ENCODE measurements around the gene LCK. TPM values are rescaled to one million over a fixed set of nuclear protein-coding genes. Genes with fewer than 3 reads are reported as not detected.

Gene LCK
- polyA plus RNA-seq, 1 of the 3 experiments (the other 2 are of a cell fraction): not detected

DNA sequence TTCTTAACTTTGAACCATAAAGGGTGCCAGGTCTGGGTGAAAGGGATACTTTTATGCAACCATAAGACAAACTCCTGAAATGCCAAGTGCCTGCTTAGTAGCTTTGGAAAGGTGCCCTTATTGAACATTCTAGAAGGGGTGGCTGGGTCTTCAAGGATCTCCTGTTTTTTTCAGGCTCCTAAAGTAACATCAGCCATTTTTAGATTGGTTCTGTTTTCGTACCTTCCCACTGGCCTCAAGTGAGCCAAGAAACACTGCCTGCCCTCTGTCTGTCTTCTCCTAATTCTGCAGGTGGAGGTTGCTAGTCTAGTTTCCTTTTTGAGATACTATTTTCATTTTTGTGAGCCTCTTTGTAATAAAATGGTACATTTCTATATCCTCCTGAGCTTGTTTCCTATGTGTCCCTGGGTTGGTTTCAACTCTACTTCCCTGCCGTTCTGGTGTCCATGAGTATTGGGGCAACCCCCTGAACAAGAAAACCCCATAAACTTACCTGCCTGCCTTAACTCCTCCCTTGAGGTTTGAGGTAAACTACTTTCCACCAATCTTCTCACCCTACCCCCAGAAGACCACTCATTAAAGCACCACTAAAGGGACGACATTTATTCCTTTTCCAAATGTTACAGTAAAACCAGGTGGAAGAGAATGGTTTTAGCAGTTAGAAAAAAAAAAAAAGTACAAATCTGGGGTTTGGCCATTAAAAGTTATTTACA lies 82.3 kb downstream of the LCK start:
- Histone ChIP-seq H2AFZ (ENCODE audit: low read depth) (no peak overlapping the region), H3K9me3 (no peaks in the 10 kb centered on the region), H3F3A (replicated peaks; ENCODE audit: insufficient read depth) (peaks cover 30% of the 10 kb centered on the region), H3K27me3 (ENCODE audit: insufficient read depth) (no peaks in the 10 kb centered on the region), H3K4me1 (ENCODE audit: control insufficient read depth in 1 of 2, insufficient read depth in 2 of 2, low read depth in 1 of 2, low read length in 1 of 2) (peaks cover 8 to 31% of the 10 kb centered on the region in 2 experiments; a peak in 3 of 4 replicates), H3K4me3 (ENCODE audit: low read depth in 2 of 2, low read length in 1 of 2) (peak overlapping the region in 1 of 2 experiments; percentile 84; a peak in 1 of 4 replicates), H3K9ac (no peak overlapping the region), H3K27ac (ENCODE audit: low read depth in 2 of 2, low read length in 1 of 2) (no peak overlapping the region), H3K9me2 (no peaks in the 10 kb centered on the region), H3K79me2 (ENCODE audit: insufficient read depth) (peaks cover 44% of the 10 kb centered on the region), H3K4me2 (peak overlapping the region; percentile 98), H3K36me3 (replicated peaks in 1 of 2; ENCODE audit: control insufficient read depth in 1 of 2, insufficient read depth in 2 of 2, low read length in 1 of 2) (peaks cover 28 to 56% of the 10 kb centered on the region in 2 experiments), H4K20me1 (ENCODE audit: insufficient read depth) (peaks cover 39% of the 10 kb centered on the region)
- CTCF ChIA-PET: interaction anchor here (0.9 to 3.0 kb wide), 6 partner anchors 12 to 117 kb away, joined by 3 to 7 read pairs (median 4); no protein-coding TSS in a partner anchor
- TF ChIP-seq, protein P1, sequence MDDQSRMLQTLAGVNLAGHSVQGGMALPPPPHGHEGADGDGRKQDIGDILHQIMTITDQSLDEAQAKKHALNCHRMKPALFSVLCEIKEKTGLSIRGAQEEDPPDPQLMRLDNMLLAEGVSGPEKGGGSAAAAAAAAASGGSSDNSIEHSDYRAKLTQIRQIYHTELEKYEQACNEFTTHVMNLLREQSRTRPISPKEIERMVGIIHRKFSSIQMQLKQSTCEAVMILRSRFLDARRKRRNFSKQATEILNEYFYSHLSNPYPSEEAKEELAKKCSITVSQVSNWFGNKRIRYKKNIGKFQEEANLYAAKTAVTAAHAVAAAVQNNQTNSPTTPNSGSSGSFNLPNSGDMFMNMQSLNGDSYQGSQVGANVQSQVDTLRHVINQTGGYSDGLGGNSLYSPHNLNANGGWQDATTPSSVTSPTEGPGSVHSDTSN (IDR thresholded peaks at IDR 0.05): no peak
- TF ChIP-seq GATA2 (CRISPR knock-in tag; IDR thresholded peaks at IDR 0.05): no peak
- TF ChIP-seq MEF2A (IDR thresholded peaks at IDR 0.05; ENCODE audit: borderline replicate concordance, low read depth): no peak
- TF ChIP-seq TCF12 (IDR thresholded peaks at IDR 0.05): no peak
- TF ChIP-seq IRF3 (IDR thresholded peaks at IDR 0.05; ENCODE audit: low read depth, low read length): no peak
- no peak for TF ChIP-seq NRF1 (IDR thresholded peaks at IDR 0.05; ENCODE audit: low read depth, low read length)
- TF ChIP-seq RCOR1 (IDR thresholded peaks at IDR 0.05; ENCODE audit: low read length): no peak
- TF ChIP-seq FOSL2 (IDR thresholded peaks at IDR 0.05; ENCODE audit: borderline replicate concordance, low read depth): no peak
- TF ChIP-seq FOXM1 (IDR thresholded peaks at IDR 0.05; ENCODE audit: low read depth): no peak
- TF ChIP-seq EZH2phosphoT487 (IDR thresholded peaks at IDR 0.05; ENCODE audit: borderline replicate concordance, low read depth): no peak
- no peak for TF ChIP-seq USF2 (IDR thresholded peaks at IDR 0.05; ENCODE audit: borderline replicate concordance, low read depth, low read length)
- no peak for TF ChIP-seq JUND (IDR thresholded peaks at IDR 0.05)
- no peak for TF ChIP-seq POLR2AphosphoS5 (IDR thresholded peaks at IDR 0.05; ENCODE audit: low read depth, low read length)
- POLR2A ChIA-PET: interaction anchor here (0.9 to 1.2 kb wide), 3 partner anchors 60 to 117 kb away, joined by 3 read pairs; no protein-coding TSS in a partner anchor
- DNase-seq: no peak
- WGBS (ENCODE audit: low lambda C conversion rate): 89% methylated on average over 3 of the region's 3 CpGs

All from SK-N-SH (cell line).